NB4 (cell line): Measurements from ENCODE around the gene ADORA1.

Experiments used
- MYC ChIP-seq: IDR thresholded peaks from 2 replicates; pipeline ENCODE4 v1.6.1; 2011; ENCODE audit warnings: low read depth, low read length
- POLR2A ChIP-seq: IDR thresholded peaks from 2 replicates; pipeline ENCODE4 v1.6.1; 2011; ENCODE audit warnings: mild to moderate bottlenecking; ENCODE audit not compliant: insufficient read length; ENCODE audit errors: extremely low read depth
- TF ChIP-seq, protein P1 (sequence below): IDR thresholded peaks from 2 replicates; pipeline ENCODE4 v1.6.1; 2011; ENCODE audit warnings: low read depth, low read length
- TF ChIP-seq, protein P2 (sequence below): IDR thresholded peaks from one replicate; pipeline ENCODE4 v1.5.1; 2012; ENCODE audit warnings: low read depth, low read length

DNA sequence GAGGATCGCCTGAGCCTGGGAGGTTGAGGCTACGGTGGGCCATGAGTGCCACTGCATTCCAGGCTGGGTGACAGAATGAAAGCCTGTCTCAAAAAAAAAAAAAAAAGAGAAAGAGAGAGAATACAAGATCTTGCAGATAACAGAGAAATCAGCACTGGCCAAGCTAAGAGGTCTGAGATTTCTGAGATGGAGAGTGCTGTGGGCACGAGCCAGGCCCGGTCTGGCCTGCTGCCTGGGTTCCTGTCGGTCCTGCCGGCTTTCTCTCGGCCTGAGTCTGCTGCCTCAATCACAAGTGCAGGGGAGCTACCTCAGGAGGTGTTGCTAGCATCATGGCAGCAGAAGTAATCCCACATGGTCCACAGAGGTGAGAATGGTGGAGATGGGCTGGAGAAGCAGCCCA is 19.0 kb downstream of the ADORA1 start:
- TF ChIP-seq, protein P1, sequence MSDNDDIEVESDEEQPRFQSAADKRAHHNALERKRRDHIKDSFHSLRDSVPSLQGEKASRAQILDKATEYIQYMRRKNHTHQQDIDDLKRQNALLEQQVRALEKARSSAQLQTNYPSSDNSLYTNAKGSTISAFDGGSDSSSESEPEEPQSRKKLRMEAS = no peak
- TF ChIP-seq, protein P2, sequence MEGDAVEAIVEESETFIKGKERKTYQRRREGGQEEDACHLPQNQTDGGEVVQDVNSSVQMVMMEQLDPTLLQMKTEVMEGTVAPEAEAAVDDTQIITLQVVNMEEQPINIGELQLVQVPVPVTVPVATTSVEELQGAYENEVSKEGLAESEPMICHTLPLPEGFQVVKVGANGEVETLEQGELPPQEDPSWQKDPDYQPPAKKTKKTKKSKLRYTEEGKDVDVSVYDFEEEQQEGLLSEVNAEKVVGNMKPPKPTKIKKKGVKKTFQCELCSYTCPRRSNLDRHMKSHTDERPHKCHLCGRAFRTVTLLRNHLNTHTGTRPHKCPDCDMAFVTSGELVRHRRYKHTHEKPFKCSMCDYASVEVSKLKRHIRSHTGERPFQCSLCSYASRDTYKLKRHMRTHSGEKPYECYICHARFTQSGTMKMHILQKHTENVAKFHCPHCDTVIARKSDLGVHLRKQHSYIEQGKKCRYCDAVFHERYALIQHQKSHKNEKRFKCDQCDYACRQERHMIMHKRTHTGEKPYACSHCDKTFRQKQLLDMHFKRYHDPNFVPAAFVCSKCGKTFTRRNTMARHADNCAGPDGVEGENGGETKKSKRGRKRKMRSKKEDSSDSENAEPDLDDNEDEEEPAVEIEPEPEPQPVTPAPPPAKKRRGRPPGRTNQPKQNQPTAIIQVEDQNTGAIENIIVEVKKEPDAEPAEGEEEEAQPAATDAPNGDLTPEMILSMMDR = no peak
- no peak for TF ChIP-seq POLR2A
- no peak for TF ChIP-seq MYC
